H1 (cell line): ENCODE data around the gene TOB1. TPM values are rescaled to one million over a fixed set of nuclear protein-coding genes. Genes with fewer than 3 reads are reported as not detected.

ENCODE experiments used
- CTCF ChIA-PET: fragments of 300-600 bp; sonication (Branson Sonifier 250); formaldehyde crosslinking; loops from one replicate; lab custom pipeline; 2021; ENCODE audit not compliant: partially characterized antibody; lab: Charles Lee
- POLR2A ChIA-PET: fragments of 300-600 bp; sonication (Branson Sonifier 250); formaldehyde crosslinking; loops from one replicate; lab custom pipeline; 2021; ENCODE audit warnings: inconsistent platforms; ENCODE audit not compliant: partially characterized antibody; lab: Charles Lee
- DNase-seq, 2 experiments: peaks; one replicate each; pipeline versions ENCODE4 v3.0.0 to v3.0.0-alpha.2; 2010 to 2022; ENCODE audit warnings: low spot score in 2 of 2, low read depth in 1 of 2, mixed read lengths in 1 of 2
- FAIRE-seq: peaks from 2 replicates; lab custom pipeline; 2011; peaks lifted over from hg19 to GRCh38; lab: Jason Lieb, UNC
- H2AFZ ChIP-seq: 2 replicates; pipeline ENCODE4 v1.8.1; 2012; ENCODE audit warnings: low read length, inconsistent platforms
- H2AK5ac ChIP-seq: 2 replicates; pipeline ENCODE4 v1.6.1; 2013; ENCODE audit warnings: low read depth, low read length
- H2BK120ac ChIP-seq: replicated peaks from 2 replicates; pipeline ENCODE3; 2013; ENCODE audit warnings: low read depth, low read length, inconsistent platforms
- H2BK12ac ChIP-seq: 2 replicates; pipeline ENCODE4 v1.6.1; 2013; ENCODE audit warnings: low read depth, low read length
- H2BK15ac ChIP-seq: 2 replicates; pipeline ENCODE4 v1.6.1; 2013; ENCODE audit warnings: low read length
- H2BK20ac ChIP-seq: 2 replicates; pipeline ENCODE4 v1.6.1; 2013; ENCODE audit warnings: low read length
- H2BK5ac ChIP-seq: 2 replicates; pipeline ENCODE4 v1.6.1; 2013; ENCODE audit warnings: low read depth, low read length
- H3K14ac ChIP-seq: 2 replicates; pipeline ENCODE4 v1.6.1; 2013; ENCODE audit warnings: inconsistent platforms; ENCODE audit not compliant: insufficient read length
- H3K18ac ChIP-seq: 2 replicates; pipeline ENCODE4 v1.6.1; 2013; ENCODE audit warnings: low read length; ENCODE audit errors: extremely low read depth
- H3K23ac ChIP-seq: 2 replicates; pipeline ENCODE4 v1.6.1; 2013; ENCODE audit warnings: inconsistent platforms; ENCODE audit not compliant: insufficient read length
- H3K23me2 ChIP-seq: 2 replicates; pipeline ENCODE4 v1.6.1; 2013; ENCODE audit warnings: low read depth, low read length
- H3K27ac ChIP-seq: 2 replicates; pipeline ENCODE4 v1.6.1; 2011; ENCODE audit warnings: low read depth, low read length, inconsistent platforms
- H3K27me3 ChIP-seq, 4 experiments: replicated peaks in 1 of 4; 1 replicate in 1 of 4; 2 replicates in 3 of 4; pipeline versions ENCODE4 v1.6.1 to v1.8.1; 2011 to 2013; ENCODE audit warnings: low read length in 3 of 4, mild to moderate bottlenecking in 3 of 4, inconsistent platforms in 2 of 4, mixed read lengths in 2 of 4, moderate library complexity in 1 of 4; ENCODE audit not compliant: control insufficient read depth in 3 of 4, insufficient read depth in 3 of 4; ENCODE audit errors: extremely low read depth in 1 of 4
- H3K36me3 ChIP-seq, 4 experiments: 2 replicates each; pipeline versions ENCODE4 v1.6.1 to v1.8.1; 2011 to 2013; ENCODE audit warnings: mild to moderate bottlenecking in 4 of 4, low read length in 3 of 4, moderate library complexity in 2 of 4, control low read depth in 1 of 4, inconsistent platforms in 1 of 4; ENCODE audit not compliant: insufficient read depth in 4 of 4, control insufficient read depth in 2 of 4
- H3K4ac ChIP-seq: replicated peaks from 2 replicates; pipeline ENCODE3; 2013; ENCODE audit warnings: low read length, low read depth, mixed read lengths, inconsistent platforms; ENCODE audit not compliant: insufficient read length
- H3K4me1 ChIP-seq, 4 experiments: replicated peaks in 1 of 4; 1 replicate in 1 of 4; 2 replicates in 3 of 4; pipeline versions ENCODE4 v1.6.1 to v1.8.1; 2011 to 2013; ENCODE audit warnings: low read length in 3 of 4, inconsistent platforms in 2 of 4, mixed read lengths in 1 of 4; ENCODE audit not compliant: insufficient read depth in 4 of 4, control insufficient read depth in 3 of 4
- H3K4me2 ChIP-seq, 2 experiments: 2 replicates each; pipeline versions ENCODE4 v1.6.1 to v1.8.1; 2011 to 2013; ENCODE audit warnings: low read depth in 2 of 2, low read length in 2 of 2, control low read depth in 1 of 2, inconsistent platforms in 1 of 2, mild to moderate bottlenecking in 1 of 2; ENCODE audit not compliant: insufficient read depth in 1 of 2
- H3K4me3 ChIP-seq, 4 experiments: fragments of 200-600, 300-600 bp in 1 of 4; sonication (generic), shearing (Covaris generic), sonication (Bioruptor Twin) in 1 of 4; 2 replicates each; pipeline versions ENCODE4 v1.5.1 to v1.8.1; 2011 to 2016; ENCODE audit warnings: low read length in 4 of 4, low read depth in 3 of 4, control low read depth in 2 of 4, inconsistent platforms in 2 of 4, mild to moderate bottlenecking in 2 of 4, mixed read lengths in 1 of 4, moderate library complexity in 1 of 4; ENCODE audit not compliant: insufficient read depth in 2 of 4; ENCODE audit errors: extremely low read depth in 1 of 4
- H3K56ac ChIP-seq: replicated peaks from 2 replicates; pipeline ENCODE3; 2013; ENCODE audit warnings: low read depth, mild to moderate bottlenecking, mixed read lengths, low read length, inconsistent platforms; ENCODE audit not compliant: insufficient read length
- H3K79me1 ChIP-seq: 2 replicates; pipeline ENCODE4 v1.6.1; 2013; ENCODE audit warnings: low read depth, low read length, control low read depth
- H3K79me2 ChIP-seq, 2 experiments: 2 replicates each; pipeline versions ENCODE4 v1.6.1 to v1.8.1; 2012 to 2013; ENCODE audit warnings: low read length in 2 of 2, mild to moderate bottlenecking in 2 of 2, inconsistent platforms in 1 of 2; ENCODE audit not compliant: insufficient read depth in 2 of 2, control insufficient read depth in 1 of 2
- H3K9ac ChIP-seq, 4 experiments: replicated peaks in 1 of 4; 1 replicate in 1 of 4; 2 replicates in 3 of 4; pipeline versions ENCODE4 v1.6.1 to v1.8.1; 2011 to 2013; ENCODE audit warnings: low read depth in 3 of 4, low read length in 3 of 4, control low read depth in 2 of 4, mild to moderate bottlenecking in 2 of 4, moderate library complexity in 2 of 4, inconsistent platforms in 1 of 4; ENCODE audit errors: extremely low read depth in 1 of 4
- H3K9me3 ChIP-seq, 2 experiments: 2 replicates each; pipeline versions ENCODE4 v1.6.1 to v1.8.1; 2012 to 2013; ENCODE audit warnings: mild to moderate bottlenecking in 2 of 2, moderate library complexity in 2 of 2, control low read depth in 1 of 2, inconsistent platforms in 1 of 2, low read depth in 1 of 2, low read length in 1 of 2, mixed read lengths in 1 of 2; ENCODE audit not compliant: insufficient read depth in 2 of 2
- H4K20me1 ChIP-seq, 2 experiments: replicated peaks in 1 of 2; 2 replicates each; pipeline versions ENCODE3 to v1.8.1; 2011 to 2013; ENCODE audit warnings: inconsistent platforms in 2 of 2, low read length in 2 of 2, mild to moderate bottlenecking in 1 of 2; ENCODE audit not compliant: insufficient read depth in 2 of 2, control insufficient read depth in 1 of 2
- H4K5ac ChIP-seq: 2 replicates; pipeline ENCODE4 v1.6.1; 2013; ENCODE audit warnings: low read length, low read depth, mixed read lengths, inconsistent platforms; ENCODE audit not compliant: insufficient read length
- H4K8ac ChIP-seq: 2 replicates; pipeline ENCODE4 v1.8.0; 2013; ENCODE audit warnings: mild to moderate bottlenecking, moderate library complexity, low read length, inconsistent platforms; ENCODE audit not compliant: insufficient read depth; ENCODE audit errors: extremely low read depth
- H4K91ac ChIP-seq: replicated peaks from 2 replicates; pipeline ENCODE3; 2013; ENCODE audit warnings: low read length, mixed read lengths, inconsistent platforms; ENCODE audit not compliant: insufficient read length
- ASH2L ChIP-seq: fragments of 200-600, 300-600 bp; sonication (generic); IDR thresholded peaks from one replicate; pipeline ENCODE4 v1.7.1; 2017; ENCODE audit warnings: low read length
- BRCA1 ChIP-seq: IDR thresholded peaks from 2 replicates; pipeline ENCODE4 v1.6.1; 2012; ENCODE audit warnings: low read depth, low read length, improper control_type of control experiment
- CTCF ChIP-seq, 3 experiments: IDR thresholded peaks; 1 replicate in 2 of 3; 2 replicates in 1 of 3; pipeline versions ENCODE4 v1.5.1 to v1.6.1; 2011; ENCODE audit warnings: low read length in 3 of 3, mild to moderate bottlenecking in 3 of 3, inconsistent platforms in 2 of 3, low read depth in 1 of 3, moderate library complexity in 1 of 3; ENCODE audit not compliant: insufficient read depth in 1 of 3; ENCODE audit errors: control extremely low read depth in 1 of 3
- E2F6 ChIP-seq: IDR thresholded peaks from 2 replicates; pipeline ENCODE4 v1.6.1; 2012; ENCODE audit warnings: inconsistent platforms
- EP300 ChIP-seq, 2 experiments: IDR thresholded peaks; 1 replicate in 1 of 2; 2 replicates in 1 of 2; pipeline ENCODE4 v1.6.1; 2011 to 2012; ENCODE audit warnings: low read depth in 2 of 2, low read length in 2 of 2, mild to moderate bottlenecking in 2 of 2, borderline replicate concordance in 1 of 2, inconsistent platforms in 1 of 2, moderate library complexity in 1 of 2
- KDM5A ChIP-seq: fragments of 200-600 bp; IDR thresholded peaks from 2 replicates; pipeline ENCODE4 v1.7.1; 2012; ENCODE audit warnings: mild to moderate bottlenecking, low read length, inconsistent platforms, mixed read lengths
- MAX ChIP-seq: IDR thresholded peaks from 2 replicates; pipeline ENCODE4 v1.6.1; 2012; ENCODE audit warnings: inconsistent platforms
- NANOG ChIP-seq: IDR thresholded peaks from 2 replicates; pipeline ENCODE4 v1.6.1; 2011; ENCODE audit warnings: low read length, low read depth, mild to moderate bottlenecking, inconsistent platforms; ENCODE audit not compliant: insufficient read depth, poor library complexity, severe bottlenecking
- POU5F1 ChIP-seq: IDR thresholded peaks from 2 replicates; pipeline ENCODE4 v1.6.1; 2011; ENCODE audit warnings: low read depth, mild to moderate bottlenecking, low read length, moderate library complexity
- SP1 ChIP-seq: IDR thresholded peaks from 2 replicates; pipeline ENCODE4 v1.6.1; 2011; ENCODE audit warnings: low read depth, low read length
- WGBS, 2 experiments: shearing (Covaris generic) in 1 of 2; methylation state at CpG; one replicate each; pipeline versions ENCODE4 v1.1.6 to v1.1.7; 2013 to 2015; ENCODE audit warnings: low lambda C conversion rate in 2 of 2, mixed read lengths in 2 of 2, inconsistent platforms in 1 of 2, low coverage in 1 of 2, missing lambda C conversion rate in 1 of 2; ENCODE audit not compliant: insufficient replicate concordance in 2 of 2, insufficient coverage in 1 of 2, insufficient read length in 1 of 2; ENCODE audit errors: extremely low coverage in 1 of 2, missing lambda C conversion rate in 1 of 2; 5-methylcytosine and 5-hydroxymethylcytosine counted together
- polyA plus RNA-seq, 7 experiments: library from polyadenylated mRNA; depleted of rRNA in 3 of 7; stranded (reverse) in 5 of 7; unstranded in 2 of 7; fragments of >200 nt in 5 of 7; fragments of 200-250 nt in 2 of 7; gene quantifications; 1 replicate in 5 of 7; 2 replicates in 1 of 7; 4 replicates in 1 of 7; pipeline versions ENCODE4 v1.2.1 to v1.2.3, GENCODE V29; 2011 to 2013; ENCODE audit warnings: missing spikeins in 2 of 7, mixed read lengths in 2 of 7
- total RNA-seq: library from RNA; stranded (reverse); fragmentation: NEBNext Ultra II Directional; extraction: Animal tissue kit (Norgen Biotek cat#: 25700); gene quantifications from 2 replicates; pipeline ENCODE4 v1.2.1, GENCODE V29; 2021

The TOB1 gene
- total and polyA plus RNA-seq, 2 of the 8 experiments (the other 6 are each of a cell fraction or from before 2014, with no cell fraction given): 14.4 to 20.8 TPM

- Histone ChIP-seq H3K56ac (no peak overlapping the region), H2BK5ac (no peak overlapping the region), H3K27ac (no peak overlapping the region), H3K4me1 (peaks cover 7 to 42% (median 25%) of the 10 kb centered on the region in 4 experiments), H3K23ac (no peak overlapping the region), H3K9ac (no peak overlapping the region), H2BK20ac (no peak overlapping the region), H4K8ac (no peak overlapping the region), H3K4me3 (no peak overlapping the region), H4K20me1 (no peaks in the 10 kb centered on the region), H3K23me2 (no peaks in the 10 kb centered on the region), H3K9me3 (no peaks in the 10 kb centered on the region), H3K79me2 (no peaks in the 10 kb centered on the region), H3K18ac (no peak overlapping the region; the same call in 1 of the 2 replicates), H2BK12ac (no peak overlapping the region), H3K4ac (no peak overlapping the region), H4K5ac (no peak overlapping the region), H2AK5ac (peak overlapping the region; percentile 53; the same call in 1 of the 2 replicates), H4K91ac (no peak overlapping the region), H3K4me2 (no peak overlapping the region), H3K27me3 (no peaks in the 10 kb centered on the region), H3K79me1 (no peaks in the 10 kb centered on the region), H3K14ac (no peak overlapping the region), H2BK120ac (no peak overlapping the region), H2AFZ (no peak overlapping the region), H2BK15ac (no peak overlapping the region), H3K36me3 (no peaks in the 10 kb centered on the region)
- ChIA-PET POLR2A (interaction anchor here (1.2 to 6.7 kb wide), 4 partner anchors 10 to 40 kb away, joined by 3 to 85 read pairs (median 4); partner anchors contain the start of gene TOB1), CTCF (interaction anchor here (1.3 to 3.6 kb wide), 10 partner anchors 10 to 54 kb away, joined by 4 to 16 read pairs (median 6); no protein-coding TSS in a partner anchor)
- WGBS, 2 experiments: 93% methylated on average over 4 of the region's 4 CpGs; no CpG with 5 or more reads in 1 of the 2 experiments
- FAIRE-seq (no peak), DNase-seq (no peak)
- TF ChIP-seq POU5F1 (no peak), E2F6 (no peak), SP1 (no peak), CTCF (IDR thresholded peaks at IDR 0.05; ENCODE audit: control extremely low read depth in 1 of 3, insufficient read depth in 1 of 3, low read depth in 1 of 3, low read length in 3 of 3) (no peak), EP300 (IDR thresholded peaks at IDR 0.05; ENCODE audit: borderline replicate concordance in 1 of 2, low read depth in 2 of 2, low read length in 2 of 2) (no peak), KDM5A (no peak), NANOG (no peak), ASH2L (no peak), MAX (no peak), BRCA1 (no peak)
These were observed 40.3 kb upstream of the TOB1 start for GRCh38 chr17:50906443-50906842.
